A549 (cell line): ENCODE measurements around the gene REEP3. TPM values are rescaled to one million over a fixed set of nuclear protein-coding genes. Genes with fewer than 3 reads are reported as not detected.

Source experiments
- ATAC-seq, 2 experiments: fragments of 200-7000 bp in 1 of 2; fragments of >200 bp in 1 of 2; cut with Nextera tagmentation in 1 of 2; cut with Tn5 transposase in 1 of 2; 3 replicates each; pipeline versions ENCODE4 v1.8.0 to v1.9.1; 2018 to 2020; ENCODE audit warnings: mild to moderate bottlenecking in 1 of 2, moderate library complexity in 1 of 2
- CTCF ChIA-PET: fragments of 300-600 bp; sonication (Branson Sonifier 250); formaldehyde crosslinking; extraction: SDS; loops from one replicate; lab custom pipeline; 2021; ENCODE audit warnings: antibody characterized with exemption, inconsistent platforms; lab: Yijun Ruan, JAX
- POLR2A ChIA-PET: fragments of 350-600 bp; formaldehyde crosslinking; extraction: SDS; loops from one replicate; lab custom pipeline; 2021; ENCODE audit warnings: antibody characterized with exemption, inconsistent platforms; lab: Yijun Ruan, JAX
- DNase-seq, 2 experiments: peaks; one replicate each; pipeline versions ENCODE4 v3.0.0 to v3.0.0-alpha.2; 2011 to 2016; ENCODE audit warnings: low read depth in 1 of 2, low spot score in 1 of 2
- FAIRE-seq: peaks from 2 replicates; lab custom pipeline; 2011; peaks lifted over from hg19 to GRCh38; lab: Jason Lieb, UNC
- H3K27ac ChIP-seq, 2 experiments: fragments of >200 bp; sonication (Bioruptor Twin); formaldehyde crosslinking; 3 replicates each; pipeline ENCODE4 v1.5.1; 2016 to 2017
- H3K4me1 ChIP-seq: fragments of >200 bp; sonication (Bioruptor Twin); formaldehyde crosslinking; 3 replicates; pipeline ENCODE4 v1.6.1; 2016
- H3K4me2 ChIP-seq: fragments of >200 bp; sonication (Bioruptor Twin); formaldehyde crosslinking; 3 replicates; pipeline ENCODE4 v1.6.1; 2016
- H3K4me3 ChIP-seq: fragments of >200 bp; sonication (Bioruptor Twin); formaldehyde crosslinking; 3 replicates; pipeline ENCODE4 v1.5.1; 2016
- H3K9me3 ChIP-seq: fragments of >200 bp; sonication (Bioruptor Twin); formaldehyde crosslinking; 3 replicates; pipeline ENCODE4 v1.6.1; 2016
- ATOH8 ChIP-seq: fragments of 250-450 bp; sonication (Bioruptor Pico); IDR thresholded peaks from 2 replicates; pipeline ENCODE4 v1.5.0; 2020; ENCODE audit warnings: low read depth, mild to moderate bottlenecking, moderate library complexity
- CBX2 ChIP-seq: fragments of 200-600 bp; sonication (generic); IDR thresholded peaks from 2 replicates; pipeline ENCODE4 v1.6.1; 2016; ENCODE audit warnings: low read depth, mild to moderate bottlenecking, borderline replicate concordance
- CEBPB ChIP-seq, 2 experiments: fragments of >200 bp in 1 of 2; sonication (Bioruptor Twin) in 1 of 2; formaldehyde crosslinking in 1 of 2; IDR thresholded peaks; 2 replicates each; pipeline ENCODE4 v1.6.1; 2012 to 2016
- CHD4 ChIP-seq: fragments of 200-600 bp; sonication (generic); IDR thresholded peaks from 2 replicates; pipeline ENCODE4 v1.6.1; 2016; ENCODE audit warnings: antibody characterized with exemption, mild to moderate bottlenecking, borderline replicate concordance
- EHMT2 ChIP-seq: fragments of 200-600 bp; sonication (generic); IDR thresholded peaks from 2 replicates; pipeline ENCODE4 v1.6.1; 2016; ENCODE audit warnings: antibody characterized with exemption, low read depth, mild to moderate bottlenecking, moderate library complexity
- FOSL2 ChIP-seq, 2 experiments: fragments of 450-650 bp in 1 of 2; fragments of >200 bp in 1 of 2; sonication (Bioruptor Twin) in 1 of 2; formaldehyde crosslinking; IDR thresholded peaks; 2 replicates each; pipeline versions ENCODE4 v1.5.0 to v1.6.1; 2016 to 2020; ENCODE audit warnings: mild to moderate bottlenecking in 1 of 2, moderate library complexity in 1 of 2
- FOXS1 ChIP-seq: fragments of 250-450 bp; sonication (Bioruptor Pico); IDR thresholded peaks from 2 replicates; pipeline ENCODE4 v1.5.0; 2020; ENCODE audit warnings: mild to moderate bottlenecking, moderate library complexity
- GATA3 ChIP-seq: IDR thresholded peaks from 2 replicates; pipeline ENCODE4 v1.6.1; 2012; ENCODE audit warnings: borderline replicate concordance
- HDAC2 ChIP-seq: fragments of 200-600 bp; sonication (generic); IDR thresholded peaks from 2 replicates; pipeline ENCODE4 v1.6.1; 2016
- HEYL ChIP-seq: fragments of 250-450 bp; sonication (Bioruptor Pico); IDR thresholded peaks from 2 replicates; pipeline ENCODE4 v1.8.0; 2021; ENCODE audit warnings: mild to moderate bottlenecking, moderate library complexity
- HMGXB4 ChIP-seq: fragments of 250-450 bp; sonication (Bioruptor Pico); IDR thresholded peaks from 2 replicates; pipeline ENCODE4 v1.5.0; 2021; ENCODE audit warnings: mild to moderate bottlenecking, moderate library complexity, borderline replicate concordance
- HOXB13 ChIP-seq: fragments of 250-450 bp; sonication (Bioruptor Pico); IDR thresholded peaks from 2 replicates; pipeline ENCODE4 v1.5.0; 2020; ENCODE audit warnings: low read depth, mild to moderate bottlenecking, moderate library complexity
- HOXB5 ChIP-seq: fragments of 250-450 bp; sonication (Bioruptor Pico); IDR thresholded peaks from 2 replicates; pipeline ENCODE4 v1.5.0; 2020; ENCODE audit warnings: mild to moderate bottlenecking, moderate library complexity
- JUN ChIP-seq, 2 experiments: fragments of >200 bp; sonication (Bioruptor Twin); formaldehyde crosslinking; IDR thresholded peaks; 2 replicates in 1 of 2; 3 replicates in 1 of 2; pipeline ENCODE4 v1.6.1; 2016 to 2017
- KDM1A ChIP-seq: fragments of 200-600 bp; sonication (generic); IDR thresholded peaks from 2 replicates; pipeline ENCODE4 v1.6.1; 2016; ENCODE audit warnings: low read depth, mild to moderate bottlenecking
- MAFK ChIP-seq: fragments of 450-650 bp; IDR thresholded peaks from 2 replicates; pipeline ENCODE4 v1.6.1; 2014; ENCODE audit not compliant: partially characterized antibody
- MAX ChIP-seq: IDR thresholded peaks from 2 replicates; pipeline ENCODE4 v1.6.1; 2012
- MAZ ChIP-seq: fragments of 150-350 bp; IDR thresholded peaks from 2 replicates; pipeline ENCODE4 v1.6.1; 2014; ENCODE audit warnings: antibody characterized with exemption, low read depth, low read length, borderline replicate concordance
- MYC ChIP-seq: IDR thresholded peaks from 2 replicates; pipeline ENCODE4 v1.6.1; 2012; ENCODE audit warnings: mild to moderate bottlenecking, inconsistent platforms, low read length, improper control_type of control experiment, borderline replicate concordance
- NPAS2 ChIP-seq: fragments of 250-450 bp; sonication (Bioruptor Pico); IDR thresholded peaks from 2 replicates; pipeline ENCODE4 v1.8.0; 2022; ENCODE audit warnings: mild to moderate bottlenecking, moderate library complexity, borderline replicate concordance
- PHF8 ChIP-seq: fragments of 200-600 bp; sonication (generic); IDR thresholded peaks from 2 replicates; pipeline ENCODE4 v1.6.1; 2016; ENCODE audit warnings: low read depth, mild to moderate bottlenecking, antibody characterized with exemption, moderate library complexity, borderline replicate concordance
- POLR2A ChIP-seq: IDR thresholded peaks from 2 replicates; pipeline ENCODE4 v1.6.1; 2012; ENCODE audit warnings: mild to moderate bottlenecking, low read length
- POLR2AphosphoS2 ChIP-seq: conservative IDR thresholded peaks from 2 replicates; pipeline ENCODE4 v1.6.1; 2012; ENCODE audit warnings: low read length, improper control_type of control experiment, inconsistent platforms
- RAD21 ChIP-seq, 2 experiments: fragments of >200 bp in 1 of 2; sonication (Bioruptor Twin) in 1 of 2; formaldehyde crosslinking in 1 of 2; IDR thresholded peaks in 1 of 2; conservative IDR thresholded peaks in 1 of 2; 2 replicates in 1 of 2; 3 replicates in 1 of 2; pipeline ENCODE4 v1.6.1; 2012 to 2018; ENCODE audit warnings: inconsistent platforms in 1 of 2
- RARB ChIP-seq: fragments of 250-450 bp; sonication (Bioruptor Pico); IDR thresholded peaks from 2 replicates; pipeline ENCODE4 v1.8.0; 2021; ENCODE audit warnings: mild to moderate bottlenecking, moderate library complexity
- RCOR1 ChIP-seq: fragments of 150-350 bp; IDR thresholded peaks from 2 replicates; pipeline ENCODE4 v1.6.1; 2014; ENCODE audit warnings: antibody characterized with exemption, low read length, low read depth
- RFX5 ChIP-seq: fragments of 450-650 bp; IDR thresholded peaks from 2 replicates; pipeline ENCODE4 v1.7.1; 2014; ENCODE audit warnings: antibody characterized with exemption, mild to moderate bottlenecking, moderate library complexity
- TFCP2L1 ChIP-seq: fragments of 250-450 bp; sonication (Bioruptor Pico); IDR thresholded peaks from 2 replicates; pipeline ENCODE4 v1.5.0; 2021; ENCODE audit warnings: mild to moderate bottlenecking
- TP53 ChIP-seq: fragments of 250-450 bp; sonication (Bioruptor Pico); IDR thresholded peaks from 2 replicates; pipeline ENCODE4 v1.5.0; 2021; ENCODE audit warnings: mild to moderate bottlenecking, moderate library complexity
- ZFP36 ChIP-seq: fragments of 450-650 bp; IDR thresholded peaks from 2 replicates; pipeline ENCODE4 v1.6.1; 2014; ENCODE audit warnings: borderline replicate concordance; ENCODE audit not compliant: partially characterized antibody
- ZNF302 ChIP-seq: fragments of 250-450 bp; sonication (Bioruptor Pico); IDR thresholded peaks from 2 replicates; pipeline ENCODE4 v1.9.0; 2021; ENCODE audit warnings: inconsistent platforms, mild to moderate bottlenecking, moderate library complexity
- WGBS: methylation state at CpG from one replicate; pipeline ENCODE4 v1.1.6; 2017; ENCODE audit errors: missing lambda C conversion rate; 5-methylcytosine and 5-hydroxymethylcytosine counted together
- polyA plus RNA-seq, 4 experiments: library from polyadenylated mRNA; depleted of rRNA in 3 of 4; stranded (reverse); fragments of >200 nt; fragmentation: RNase III in 1 of 4; extraction: RNeasy Plus Mini Kit Qiagen cat#74134 plus additional on column Dnase treatment in 1 of 4; gene quantifications; 2 replicates in 3 of 4; 3 replicates in 1 of 4; pipeline ENCODE4 v1.2.3, GENCODE V29; 2011 to 2017
- TF ChIP-seq, protein P1 (sequence below): fragments of >200 bp; sonication (Bioruptor Twin); formaldehyde crosslinking; IDR thresholded peaks from 3 replicates; pipeline ENCODE4 v1.6.1; 2016

The REEP3 gene
- polyA plus RNA-seq, 2 of the 4 experiments (the other 2 are of a cell fraction): 19.6 to 35.8 TPM

DNA sequence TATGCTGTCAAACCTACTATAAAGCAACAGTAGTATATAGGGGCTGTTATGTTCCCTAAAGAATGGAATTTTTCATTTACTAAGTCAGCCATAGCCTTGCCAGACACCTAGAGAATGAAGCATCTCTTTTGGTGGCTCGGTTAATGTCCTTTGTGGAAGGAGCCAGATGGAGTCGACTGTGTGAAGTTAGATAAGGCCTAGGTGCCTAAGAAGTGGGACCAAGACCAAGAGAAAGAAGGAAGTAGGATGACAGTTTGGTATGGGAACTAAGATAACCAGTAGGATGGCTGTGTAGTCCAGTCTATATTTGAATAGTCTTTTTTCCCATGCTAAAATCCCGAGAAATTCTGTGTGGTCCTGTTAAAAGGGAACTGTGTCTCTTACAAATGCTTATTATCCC lies 62.2 kb downstream of the REEP3 start (continued):
- TF ChIP-seq ATOH8: no peak
- TF ChIP-seq ZNF302 (CRISPR knock-in tag): no peak
- no peak for TF ChIP-seq CBX2

- H3K27ac ChIP-seq: no peak overlapping the region
- H3K4me2 ChIP-seq: no peak overlapping the region
- no peaks in the 10 kb centered on the region for H3K9me3 ChIP-seq
- POLR2A ChIA-PET: no interaction called here
- H3K4me3 ChIP-seq: no peak overlapping the region
- ATAC-seq (no peak), DNase-seq (no peak), FAIRE-seq (no peak)
- no peak for TF ChIP-seq JUN (IDR thresholded peaks at IDR 0.05)
- no peak for TF ChIP-seq RFX5
- no peak for TF ChIP-seq NPAS2 (CRISPR knock-in tag)
- no peak for TF ChIP-seq HMGXB4 (CRISPR knock-in tag)
- TF ChIP-seq EHMT2: no peak
- TF ChIP-seq GATA3: no peak
- no peak for TF ChIP-seq MAX
- no peak for TF ChIP-seq HEYL (CRISPR knock-in tag)
- TF ChIP-seq TFCP2L1 (CRISPR knock-in tag): no peak
- no peak for TF ChIP-seq RAD21 (conservative IDR thresholded peaks at IDR 0.05 in 1 of 2, IDR thresholded peaks at IDR 0.05 in 1 of 2)
- TF ChIP-seq POLR2A: no peak
- no peak for TF ChIP-seq ZNF302 (CRISPR knock-in tag)
- no peak for TF ChIP-seq HOXB13 (CRISPR knock-in tag)
- no peak for TF ChIP-seq FOXS1 (CRISPR knock-in tag)
- no peak for TF ChIP-seq CEBPB (IDR thresholded peaks at IDR 0.05)
- TF ChIP-seq, protein P1, sequence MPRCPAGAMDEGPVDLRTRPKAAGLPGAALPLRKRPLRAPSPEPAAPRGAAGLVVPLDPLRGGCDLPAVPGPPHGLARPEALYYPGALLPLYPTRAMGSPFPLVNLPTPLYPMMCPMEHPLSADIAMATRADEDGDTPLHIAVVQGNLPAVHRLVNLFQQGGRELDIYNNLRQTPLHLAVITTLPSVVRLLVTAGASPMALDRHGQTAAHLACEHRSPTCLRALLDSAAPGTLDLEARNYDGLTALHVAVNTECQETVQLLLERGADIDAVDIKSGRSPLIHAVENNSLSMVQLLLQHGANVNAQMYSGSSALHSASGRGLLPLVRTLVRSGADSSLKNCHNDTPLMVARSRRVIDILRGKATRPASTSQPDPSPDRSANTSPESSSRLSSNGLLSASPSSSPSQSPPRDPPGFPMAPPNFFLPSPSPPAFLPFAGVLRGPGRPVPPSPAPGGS: no peak
- no peak for TF ChIP-seq PHF8
- no peak for TF ChIP-seq TP53
- CTCF ChIA-PET: interaction anchor here (0.8 kb wide), 1 partner anchor 417 kb away, joined by 3 read pairs; no protein-coding TSS in a partner anchor
- 93% methylated on average over 5 of the region's 5 CpGs for WGBS
- H3K4me1 ChIP-seq: peaks cover 10% of the 10 kb centered on the region
Observed at GRCh38 chr10:63583909-63584724, 62.9 kb downstream of the REEP3 start.

DNA sequence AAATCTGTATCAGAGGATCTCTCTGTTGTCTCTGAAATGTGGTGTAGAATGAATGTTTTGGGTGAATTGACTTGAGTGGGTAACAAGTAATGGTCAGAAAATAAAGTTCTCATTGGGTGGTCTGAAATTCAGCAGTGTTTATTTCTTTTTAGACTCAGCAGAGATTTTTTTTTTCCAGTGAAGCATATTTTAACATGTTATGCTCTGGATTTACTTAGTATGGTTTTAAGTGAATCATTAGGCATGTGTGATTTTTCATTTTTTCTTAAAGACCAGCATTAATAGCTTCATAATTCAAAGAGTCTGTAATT lies 63.5 kb downstream of the REEP3 start:
- H3K4me1 ChIP-seq: peaks cover 10% of the 10 kb centered on the region
- DNase-seq (no peak), ATAC-seq (no peak), FAIRE-seq (no peak)
- H3K4me2 ChIP-seq: no peak overlapping the region
- H3K4me3 ChIP-seq: no peak overlapping the region
- POLR2A ChIA-PET: no interaction called here
- CTCF ChIA-PET: interaction anchor here (0.8 kb wide), 1 partner anchor 418 kb away, joined by 3 read pairs; no protein-coding TSS in a partner anchor
- no peak overlapping the region for H3K27ac ChIP-seq
- no peaks in the 10 kb centered on the region for H3K9me3 ChIP-seq
- no peak for TF ChIP-seq CHD4
- no peak for TF ChIP-seq FOSL2 (IDR thresholded peaks at IDR 0.05)
- no peak for TF ChIP-seq FOSL2 (CRISPR knock-in tag; IDR thresholded peaks at IDR 0.05)
- no peak for TF ChIP-seq ATOH8
- TF ChIP-seq RCOR1: no peak
- no peak for TF ChIP-seq HDAC2
- TF ChIP-seq NPAS2 (CRISPR knock-in tag): no peak
- no peak for TF ChIP-seq KDM1A
- no peak for TF ChIP-seq RARB (CRISPR knock-in tag)
- TF ChIP-seq MAZ: no peak
- no peak for TF ChIP-seq EHMT2
- TF ChIP-seq HOXB5: no peak
- TF ChIP-seq POLR2AphosphoS2: no peak
- no peak for TF ChIP-seq RAD21 (conservative IDR thresholded peaks at IDR 0.05 in 1 of 2, IDR thresholded peaks at IDR 0.05 in 1 of 2)
- TF ChIP-seq ZFP36: no peak
- TF ChIP-seq MAFK: no peak
- no peak for TF ChIP-seq MYC
- no peak for TF ChIP-seq PHF8
